Panc1 (cell line): ENCODE data around the gene TLE4. TPM values are rescaled to one million over a fixed set of nuclear protein-coding genes. Genes with fewer than 3 reads are reported as not detected.

Experiments
- ATAC-seq: fragments of 200-7000 bp; cut with Tn5 transposase; 2 replicates; pipeline ENCODE4 v1.9.1; 2020; ENCODE audit warnings: mild to moderate bottlenecking, moderate library complexity
- BruUV-seq: library from RNA; stranded (reverse); fragments of 400-500 nt; replicated peaks from 2 replicates; lab custom pipeline; 2021; lab: Mats Ljungman, UMichigan
- CTCF ChIA-PET: fragments of 300-600 bp; sonication (Branson Sonifier 250); formaldehyde crosslinking; loops from one replicate; lab custom pipeline; 2022; ENCODE audit warnings: antibody characterized with exemption; lab: Charles Lee
- POLR2A ChIA-PET: fragments of 300-600 bp; sonication (Branson Sonifier 250); formaldehyde crosslinking; loops from one replicate; lab custom pipeline; 2022; ENCODE audit warnings: antibody characterized with exemption; lab: Charles Lee
- DNase-seq: peaks from one replicate; pipeline ENCODE4 v3.0.0-alpha.2; 2010; ENCODE audit warnings: low read depth, low spot score
- H3K27ac ChIP-seq: 2 replicates; pipeline ENCODE4 v1.5.1; 2011; ENCODE audit warnings: mild to moderate bottlenecking, low read length, inconsistent platforms
- H3K27me3 ChIP-seq: fragments of 200-500 bp; sonication (Bioruptor generic); 2 replicates; pipeline ENCODE4 v1.6.0; 2014; ENCODE audit warnings: low read length, inconsistent platforms; ENCODE audit not compliant: control insufficient read depth, insufficient read depth
- H3K36me3 ChIP-seq: fragments of 200-500 bp; sonication (Bioruptor generic); 2 replicates; pipeline ENCODE4 v1.5.1; 2014; ENCODE audit warnings: inconsistent platforms, mild to moderate bottlenecking, low read length, moderate library complexity; ENCODE audit not compliant: control insufficient read depth, insufficient read depth
- H3K4me1 ChIP-seq: 2 replicates; pipeline ENCODE4 v1.5.1; 2011; ENCODE audit warnings: inconsistent platforms, mild to moderate bottlenecking, low read length, moderate library complexity; ENCODE audit not compliant: control insufficient read depth, insufficient read depth
- H3K4me3 ChIP-seq, 2 experiments: 2 replicates each; pipeline ENCODE4 v1.5.1; 2011 to 2012; ENCODE audit warnings: low read depth in 2 of 2, low read length in 2 of 2, mild to moderate bottlenecking in 2 of 2, inconsistent platforms in 1 of 2, moderate library complexity in 1 of 2
- H3K9me3 ChIP-seq: fragments of 200-500 bp; sonication (Bioruptor generic); 2 replicates; pipeline ENCODE4 v1.5.1; 2014; ENCODE audit warnings: low read depth, mild to moderate bottlenecking, inconsistent platforms, low read length, moderate library complexity; ENCODE audit not compliant: control insufficient read depth, insufficient read depth
- CTCF ChIP-seq: fragments of 450-650 bp; IDR thresholded peaks from 2 replicates; pipeline ENCODE4 v1.5.1; 2017; ENCODE audit warnings: mild to moderate bottlenecking
- POLR2AphosphoS5 ChIP-seq: IDR thresholded peaks from 2 replicates; pipeline ENCODE4 v1.6.1; 2012; ENCODE audit warnings: mild to moderate bottlenecking, low read depth, low read length, moderate library complexity
- SIN3A ChIP-seq: IDR thresholded peaks from 2 replicates; pipeline ENCODE4 v1.6.1; 2012; ENCODE audit warnings: low read depth, mild to moderate bottlenecking, low read length, moderate library complexity, borderline replicate concordance; ENCODE audit not compliant: insufficient read depth
- TCF7L2 ChIP-seq: IDR thresholded peaks from 2 replicates; pipeline ENCODE4 v1.6.1; 2011; ENCODE audit warnings: mild to moderate bottlenecking, low read depth, low read length, inconsistent platforms
- in situ Hi-C: cut with HindIII; loops from 2 replicates; pipeline ENCODE4 v1.10.0; 2016; ENCODE audit warnings: low sequenced_read_pairs, low pct_unique_long_range_greater_than_20kb
- intact Hi-C: fragments of 100-400 bp; cut with micrococcal nuclease; formaldehyde crosslinking; loops from one replicate; pipeline ENCODE4 v1.10.0; 2022; ENCODE audit not compliant: unreplicated experiment
- total RNA-seq: library from RNA; stranded (reverse); gene quantifications from one replicate; pipeline ENCODE4 v1.2.1, GENCODE V29; 2021; ENCODE audit not compliant: unreplicated experiment
- TF ChIP-seq, protein P1 (sequence below), 2 experiments: IDR thresholded peaks; 2 replicates each; pipeline ENCODE4 v1.6.1; 2011 to 2012; ENCODE audit warnings: low read depth in 2 of 2, control low read depth in 1 of 2, low read length in 1 of 2, mild to moderate bottlenecking in 1 of 2, moderate library complexity in 1 of 2; ENCODE audit not compliant: insufficient read depth in 1 of 2

Gene TLE4
- total RNA-seq, 1 experiment from 2014 or later, result 8.7 TPM

- POLR2A ChIA-PET, result no interaction called here
- ATAC-seq (no peak), DNase-seq (no peak)
- Histone ChIP-seq H3K9me3 (no peaks in the 10 kb centered on the region), H3K36me3 (no peaks in the 10 kb centered on the region), H3K27me3 (no peaks in the 10 kb centered on the region), H3K4me1 (no peaks in the 10 kb centered on the region), H3K27ac (no peak overlapping the region), H3K4me3 (no peak overlapping the region)
- intact Hi-C loops, result no loop called here
- TF ChIP-seq POLR2AphosphoS5 (no peak), SIN3A (no peak), CTCF (no peak), TCF7L2 (no peak)
- TF ChIP-seq, protein P1, sequence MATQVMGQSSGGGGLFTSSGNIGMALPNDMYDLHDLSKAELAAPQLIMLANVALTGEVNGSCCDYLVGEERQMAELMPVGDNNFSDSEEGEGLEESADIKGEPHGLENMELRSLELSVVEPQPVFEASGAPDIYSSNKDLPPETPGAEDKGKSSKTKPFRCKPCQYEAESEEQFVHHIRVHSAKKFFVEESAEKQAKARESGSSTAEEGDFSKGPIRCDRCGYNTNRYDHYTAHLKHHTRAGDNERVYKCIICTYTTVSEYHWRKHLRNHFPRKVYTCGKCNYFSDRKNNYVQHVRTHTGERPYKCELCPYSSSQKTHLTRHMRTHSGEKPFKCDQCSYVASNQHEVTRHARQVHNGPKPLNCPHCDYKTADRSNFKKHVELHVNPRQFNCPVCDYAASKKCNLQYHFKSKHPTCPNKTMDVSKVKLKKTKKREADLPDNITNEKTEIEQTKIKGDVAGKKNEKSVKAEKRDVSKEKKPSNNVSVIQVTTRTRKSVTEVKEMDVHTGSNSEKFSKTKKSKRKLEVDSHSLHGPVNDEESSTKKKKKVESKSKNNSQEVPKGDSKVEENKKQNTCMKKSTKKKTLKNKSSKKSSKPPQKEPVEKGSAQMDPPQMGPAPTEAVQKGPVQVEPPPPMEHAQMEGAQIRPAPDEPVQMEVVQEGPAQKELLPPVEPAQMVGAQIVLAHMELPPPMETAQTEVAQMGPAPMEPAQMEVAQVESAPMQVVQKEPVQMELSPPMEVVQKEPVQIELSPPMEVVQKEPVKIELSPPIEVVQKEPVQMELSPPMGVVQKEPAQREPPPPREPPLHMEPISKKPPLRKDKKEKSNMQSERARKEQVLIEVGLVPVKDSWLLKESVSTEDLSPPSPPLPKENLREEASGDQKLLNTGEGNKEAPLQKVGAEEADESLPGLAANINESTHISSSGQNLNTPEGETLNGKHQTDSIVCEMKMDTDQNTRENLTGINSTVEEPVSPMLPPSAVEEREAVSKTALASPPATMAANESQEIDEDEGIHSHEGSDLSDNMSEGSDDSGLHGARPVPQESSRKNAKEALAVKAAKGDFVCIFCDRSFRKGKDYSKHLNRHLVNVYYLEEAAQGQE (IDR thresholded peaks at IDR 0.05; ENCODE audit: insufficient read depth in 1 of 2, low read depth in 2 of 2, low read length in 1 of 2), result no peak
- in situ Hi-C loops, result no loop called here
- no TSS peak for BruUV-seq
- CTCF ChIA-PET, result no interaction called here
Measured at GRCh38 chr9:79657891-79658290, 86.1 kb downstream of the TLE4 start.

DNA sequence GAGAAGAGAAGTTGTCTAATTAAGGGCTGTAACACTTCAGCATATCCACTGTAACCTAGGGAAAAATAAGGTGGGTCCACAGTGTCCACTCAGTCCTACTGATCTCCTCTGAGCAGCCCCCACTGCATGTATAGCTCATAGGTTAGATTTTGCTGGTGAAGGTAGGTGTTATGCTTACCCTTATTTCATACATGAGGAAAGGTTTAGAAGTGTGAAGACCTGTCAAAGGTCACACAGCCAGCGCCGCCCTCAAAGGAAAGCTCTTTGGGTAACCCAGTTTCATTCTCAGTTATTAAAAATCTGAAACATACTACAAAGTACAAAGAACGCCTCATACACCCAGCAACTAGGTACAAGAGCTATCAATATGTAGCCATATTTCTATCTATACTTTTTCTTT is 87.2 kb downstream of the TLE4 start:
- CTCF ChIA-PET, result no interaction called here
- Histone ChIP-seq H3K27me3 (no peaks in the 10 kb centered on the region), H3K4me3 (no peak overlapping the region), H3K9me3 (no peaks in the 10 kb centered on the region), H3K4me1 (no peaks in the 10 kb centered on the region), H3K27ac (no peak overlapping the region), H3K36me3 (no peaks in the 10 kb centered on the region)
- in situ Hi-C loops, result no loop called here
- no TSS peak for BruUV-seq
- no peak for DNase-seq
- intact Hi-C loops, result no loop called here
- POLR2A ChIA-PET, result no interaction called here
- TF ChIP-seq CTCF (no peak), SIN3A (no peak), POLR2AphosphoS5 (no peak)
- TF ChIP-seq, protein P1 (IDR thresholded peaks at IDR 0.05; ENCODE audit: insufficient read depth in 1 of 2, low read depth in 2 of 2, low read length in 1 of 2), result no peak
- ATAC-seq, result no peak
